Measurements from ENCODE around the gene IQGAP2.

DNA sequence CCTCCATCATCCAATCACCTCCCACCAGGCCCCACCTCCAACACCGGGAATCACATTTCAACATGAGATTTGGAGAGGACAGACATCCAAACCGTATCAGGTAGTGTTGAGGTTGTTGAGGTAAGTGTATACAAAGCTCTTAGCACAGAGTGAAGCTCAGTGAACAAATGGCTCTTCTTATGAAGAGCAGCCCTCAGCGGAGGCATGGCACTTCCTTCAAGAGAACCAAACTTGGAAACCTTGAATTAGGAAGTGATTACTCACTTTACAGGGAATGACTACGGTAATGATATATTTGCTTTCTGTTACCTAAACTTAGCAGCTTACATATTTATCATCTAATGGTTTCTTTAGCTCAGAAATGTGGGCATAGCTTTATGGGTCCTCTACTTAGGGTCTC, 92.8 kb downstream of the IQGAP2 start:
- TF ChIP-seq ZNF274 (IDR thresholded peaks at IDR 0.05; ENCODE audit: low read depth, low read length) (no peak), YY1 (IDR thresholded peaks at IDR 0.05; ENCODE audit: insufficient read depth, insufficient read length) (no peak)
